Endothelial cell of umbilical vein (primary cell): ENCODE measurements around the gene CACNA1E. TPM values are rescaled to one million over a fixed set of nuclear protein-coding genes. Genes with fewer than 3 reads are reported as not detected.

Source experiments
- BruUV-seq: library from RNA; stranded (reverse); fragments of 400-500 nt; replicated peaks from 2 replicates; lab custom pipeline; 2021; lab: Mats Ljungman, UMichigan
- CTCF ChIA-PET: fragments of 300-600, 350-600 bp; sonication (Branson Sonifier 250); formaldehyde crosslinking; loops from one replicate; lab custom pipeline; 2021; ENCODE audit warnings: antibody characterized with exemption, inconsistent platforms; lab: Charles Lee
- POLR2A ChIA-PET: fragments of 300-600, 350-600 bp; sonication (Branson Sonifier 250); formaldehyde crosslinking; loops from one replicate; lab custom pipeline; 2021; ENCODE audit warnings: antibody characterized with exemption, inconsistent platforms; lab: Charles Lee
- DNase-seq: peaks from one replicate; pipeline ENCODE4 v3.0.0-alpha.2; 2011; ENCODE audit warnings: low read depth, low spot score
- FAIRE-seq: peaks from 2 replicates; lab custom pipeline; 2011; peaks lifted over from hg19 to GRCh38; lab: Jason Lieb, UNC
- H2AFZ ChIP-seq: 2 replicates; pipeline ENCODE4 v1.6.0; 2012; ENCODE audit warnings: low read depth, low read length, control low read depth, inconsistent platforms
- H3K27ac ChIP-seq: 2 replicates; pipeline ENCODE4 v1.5.1; 2011; ENCODE audit warnings: low read depth, mild to moderate bottlenecking, control low read depth, low read length, moderate library complexity; ENCODE audit not compliant: insufficient read depth
- H3K27me3 ChIP-seq, 2 experiments: 2 replicates each; pipeline versions ENCODE4 v1.6.0 to v1.6.1; 2011; ENCODE audit warnings: low read length in 2 of 2, mixed read lengths in 1 of 2; ENCODE audit not compliant: control insufficient read depth in 2 of 2, insufficient read depth in 2 of 2
- H3K36me3 ChIP-seq, 2 experiments: 2 replicates in 1 of 2; 3 replicates in 1 of 2; pipeline ENCODE4 v1.5.1; 2011; ENCODE audit warnings: low read length in 2 of 2, mild to moderate bottlenecking in 1 of 2, moderate library complexity in 1 of 2; ENCODE audit not compliant: control insufficient read depth in 2 of 2, insufficient read depth in 2 of 2; ENCODE audit errors: extremely low read depth in 1 of 2
- H3K4me1 ChIP-seq: 3 replicates; pipeline ENCODE4 v1.5.1; 2011; ENCODE audit warnings: mild to moderate bottlenecking, low read length; ENCODE audit not compliant: control insufficient read depth, insufficient read depth; ENCODE audit errors: extremely low read depth
- H3K4me2 ChIP-seq: 2 replicates; pipeline ENCODE4 v1.6.1; 2011; ENCODE audit warnings: low read length, control low read depth, mixed read lengths; ENCODE audit not compliant: insufficient read depth
- H3K4me3 ChIP-seq, 3 experiments: fragments of 200-600 bp in 1 of 3; sonication (generic), shearing (Covaris generic) in 1 of 3; replicated peaks in 1 of 3; 2 replicates each; pipeline ENCODE4 v1.5.1; 2011 to 2016; ENCODE audit warnings: control low read depth in 3 of 3, low read length in 3 of 3, mild to moderate bottlenecking in 2 of 3, inconsistent platforms in 1 of 3, low read depth in 1 of 3, moderate library complexity in 1 of 3; ENCODE audit not compliant: insufficient read depth in 1 of 3
- H3K79me2 ChIP-seq: 2 replicates; pipeline ENCODE4 v1.6.0; 2012; ENCODE audit warnings: low read length, inconsistent platforms; ENCODE audit not compliant: control insufficient read depth, insufficient read depth
- H3K9ac ChIP-seq: replicated peaks from 2 replicates; pipeline ENCODE3; 2011; ENCODE audit warnings: low read length, control low read depth; ENCODE audit not compliant: insufficient read depth; ENCODE audit errors: extremely low read depth
- H3K9me1 ChIP-seq: replicated peaks from 3 replicates; pipeline ENCODE4 v1.6.0; 2011; ENCODE audit warnings: mild to moderate bottlenecking, low read length; ENCODE audit not compliant: control insufficient read depth, insufficient read depth; ENCODE audit errors: extremely low read depth
- H3K9me3 ChIP-seq: replicated peaks from 2 replicates; pipeline ENCODE4 v1.5.1; 2012; ENCODE audit warnings: low read length, inconsistent platforms; ENCODE audit not compliant: control insufficient read depth, insufficient read depth
- H4K20me1 ChIP-seq: replicated peaks from 2 replicates; pipeline ENCODE3; 2011; ENCODE audit warnings: mild to moderate bottlenecking, low read length; ENCODE audit not compliant: control insufficient read depth, insufficient read depth; ENCODE audit errors: extremely low read depth
- EZH2 ChIP-seq: IDR thresholded peaks from 2 replicates; pipeline ENCODE4 v1.6.1; 2012; ENCODE audit warnings: borderline replicate concordance, low read depth, mild to moderate bottlenecking, moderate library complexity, low read length, inconsistent platforms; ENCODE audit not compliant: severe bottlenecking
- GATA2 ChIP-seq: IDR thresholded peaks from 2 replicates; pipeline ENCODE4 v1.7.0; 2011; ENCODE audit warnings: low read depth, mild to moderate bottlenecking, moderate library complexity, mixed read lengths, low read length; ENCODE audit not compliant: insufficient read length, insufficient read depth
- MYC ChIP-seq: IDR thresholded peaks from one replicate; pipeline ENCODE4 v1.6.1; 2011; ENCODE audit warnings: mild to moderate bottlenecking, low read depth, low read length
- POLR2AphosphoS5 ChIP-seq: IDR thresholded peaks from 2 replicates; pipeline ENCODE4 v1.6.1; 2012; ENCODE audit warnings: low read depth, mild to moderate bottlenecking, control low read depth, low read length, moderate library complexity; ENCODE audit not compliant: insufficient read depth
- dilution Hi-C: fragments of 300-500 bp; cut with MboI; formaldehyde crosslinking; loops from one replicate; pipeline ENCODE4 v1.15.0; 2019; ENCODE audit warnings: low sequenced_read_pairs; ENCODE audit not compliant: extremely low pct_ligation_motif_present
- intact Hi-C: fragments of 100-400 bp; cut with micrococcal nuclease; formaldehyde crosslinking; loops from one replicate; pipeline ENCODE4 v1.10.0; 2022
- polyA plus RNA-seq, 4 experiments: library from polyadenylated mRNA; depleted of rRNA in 3 of 4; stranded (reverse) in 3 of 4; unstranded in 1 of 4; fragments of >200 nt; gene quantifications; 2 replicates each; pipeline versions ENCODE4 v1.2.1 to v1.2.3, GENCODE V29; 2011 to 2012; ENCODE audit warnings: missing spikeins in 1 of 4
- total RNA-seq: library from RNA; stranded (reverse); gene quantifications from 2 replicates; pipeline ENCODE4 v1.2.3, GENCODE V29; 2021
- TF ChIP-seq, protein P1 (sequence below): IDR thresholded peaks from 2 replicates; pipeline ENCODE4 v1.6.1; 2011; ENCODE audit not compliant: insufficient read depth, insufficient read length
- TF ChIP-seq, protein P2 (sequence below), 2 donors: IDR thresholded peaks; 1 replicate in 1 of 2; 2 replicates in 1 of 2; pipeline ENCODE4 v1.5.1; 2011; ENCODE audit warnings: low read length in 2 of 2, mild to moderate bottlenecking in 2 of 2, moderate library complexity in 2 of 2, control low read depth in 1 of 2, inconsistent platforms in 1 of 2, low read depth in 1 of 2; ENCODE audit not compliant: insufficient read depth in 1 of 2; ENCODE audit errors: extremely low read depth in 1 of 2

The CACNA1E gene
- total and polyA plus RNA-seq, 2 donors (not counting 3 experiments of a cell fraction or from before 2014, with no cell fraction given), result not detected

GRCh38 chr1:181490740-181491712 is 7.7 kb downstream of the CACNA1E start:
- no TSS peak for BruUV-seq

More at GRCh38 chr1:181490740-181491712, 7.7 kb downstream of the CACNA1E start:
- ChIA-PET POLR2A (no interaction called here), CTCF (interaction anchor here (2.3 kb wide), 1 partner anchor 12 kb away, joined by 7 read pairs; no protein-coding TSS in a partner anchor)
- Histone ChIP-seq H3K27me3 (peaks cover 0 to 4% of the 10 kb centered on the region in 2 experiments), H3K4me1 (no peaks in the 10 kb centered on the region), H3K9me3 (no peaks in the 10 kb centered on the region), H2AFZ (no peak overlapping the region), H3K4me3 (no peak overlapping the region), H3K36me3 (no peaks in the 10 kb centered on the region), H3K9ac (no peak overlapping the region), H3K27ac (no peak overlapping the region), H3K9me1 (no peaks in the 10 kb centered on the region), H3K79me2 (no peaks in the 10 kb centered on the region), H4K20me1 (no peaks in the 10 kb centered on the region), H3K4me2 (no peak overlapping the region)
- intact Hi-C loops (no loop called here), dilution Hi-C loops (no loop called here)
- FAIRE-seq (no peak), DNase-seq (no peak)
- TF ChIP-seq MYC (no peak), POLR2AphosphoS5 (no peak), GATA2 (no peak), EZH2 (no peak)
- TF ChIP-seq, protein P1, sequence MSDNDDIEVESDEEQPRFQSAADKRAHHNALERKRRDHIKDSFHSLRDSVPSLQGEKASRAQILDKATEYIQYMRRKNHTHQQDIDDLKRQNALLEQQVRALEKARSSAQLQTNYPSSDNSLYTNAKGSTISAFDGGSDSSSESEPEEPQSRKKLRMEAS, result no peak
- TF ChIP-seq, protein P2, sequence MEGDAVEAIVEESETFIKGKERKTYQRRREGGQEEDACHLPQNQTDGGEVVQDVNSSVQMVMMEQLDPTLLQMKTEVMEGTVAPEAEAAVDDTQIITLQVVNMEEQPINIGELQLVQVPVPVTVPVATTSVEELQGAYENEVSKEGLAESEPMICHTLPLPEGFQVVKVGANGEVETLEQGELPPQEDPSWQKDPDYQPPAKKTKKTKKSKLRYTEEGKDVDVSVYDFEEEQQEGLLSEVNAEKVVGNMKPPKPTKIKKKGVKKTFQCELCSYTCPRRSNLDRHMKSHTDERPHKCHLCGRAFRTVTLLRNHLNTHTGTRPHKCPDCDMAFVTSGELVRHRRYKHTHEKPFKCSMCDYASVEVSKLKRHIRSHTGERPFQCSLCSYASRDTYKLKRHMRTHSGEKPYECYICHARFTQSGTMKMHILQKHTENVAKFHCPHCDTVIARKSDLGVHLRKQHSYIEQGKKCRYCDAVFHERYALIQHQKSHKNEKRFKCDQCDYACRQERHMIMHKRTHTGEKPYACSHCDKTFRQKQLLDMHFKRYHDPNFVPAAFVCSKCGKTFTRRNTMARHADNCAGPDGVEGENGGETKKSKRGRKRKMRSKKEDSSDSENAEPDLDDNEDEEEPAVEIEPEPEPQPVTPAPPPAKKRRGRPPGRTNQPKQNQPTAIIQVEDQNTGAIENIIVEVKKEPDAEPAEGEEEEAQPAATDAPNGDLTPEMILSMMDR (IDR thresholded peaks at IDR 0.05; ENCODE audit: extremely low read depth in 1 of 2, insufficient read depth in 1 of 2, low read depth in 1 of 2, low read length in 2 of 2), result no peak
